HEK293T (cell line): ENCODE results near the gene TEX11.
"Not testable (repeated sequence)": the region's sequence is repeated elsewhere in the genome, so short reads cannot be mapped to it uniquely, and the experiment has no call there.

Experiments used
- CTCF ChIA-PET: fragments of 350-600 bp; formaldehyde crosslinking; extraction: SDS; loops from one replicate; lab custom pipeline; 2021; ENCODE audit warnings: antibody characterized with exemption, inconsistent platforms; lab: Yijun Ruan, JAX
- POLR2A ChIA-PET: fragments of 350-600 bp; formaldehyde crosslinking; extraction: SDS; loops from one replicate; lab custom pipeline; 2020; ENCODE audit warnings: antibody characterized with exemption, inconsistent platforms; lab: Yijun Ruan, JAX
- DNase-seq: peaks from one replicate; pipeline ENCODE4 v3.0.0; 2012; ENCODE audit warnings: mixed read lengths; ENCODE audit errors: extremely low spot score
- ARNT ChIP-seq: fragments of 450-650 bp; IDR thresholded peaks from 2 replicates; pipeline ENCODE4 v1.6.1; 2017; ENCODE audit warnings: mild to moderate bottlenecking
- BHLHE40 ChIP-seq: fragments of 450-650 bp; IDR thresholded peaks from 2 replicates; pipeline ENCODE4 v1.6.1; 2016; ENCODE audit warnings: mild to moderate bottlenecking, moderate library complexity, borderline replicate concordance
- CTBP1 ChIP-seq: fragments of 450-650 bp; IDR thresholded peaks from 2 replicates; pipeline ENCODE4 v1.6.1; 2016; ENCODE audit warnings: borderline replicate concordance
- ELF4 ChIP-seq: fragments of 450-650 bp; IDR thresholded peaks from 2 replicates; pipeline ENCODE4 v1.6.1; 2017; ENCODE audit warnings: antibody characterized with exemption
- FOXA1 ChIP-seq: fragments of 450-650 bp; IDR thresholded peaks from 2 replicates; pipeline ENCODE4 v1.6.1; 2016; ENCODE audit warnings: mild to moderate bottlenecking
- FOXK2 ChIP-seq: fragments of 450-650 bp; IDR thresholded peaks from 2 replicates; pipeline ENCODE4 v1.6.1; 2016; ENCODE audit warnings: mild to moderate bottlenecking
- FOXM1 ChIP-seq: fragments of 450-650 bp; IDR thresholded peaks from 2 replicates; pipeline ENCODE4 v1.6.1; 2017; ENCODE audit warnings: mild to moderate bottlenecking, borderline replicate concordance
- HDGF ChIP-seq: fragments of 450-650 bp; IDR thresholded peaks from 2 replicates; pipeline ENCODE4 v1.6.1; 2017; ENCODE audit warnings: antibody characterized with exemption, borderline replicate concordance
- L3MBTL2 ChIP-seq: fragments of 450-650 bp; conservative IDR thresholded peaks from 2 replicates; pipeline ENCODE4 v1.6.1; 2016; ENCODE audit warnings: mild to moderate bottlenecking
- LEF1 ChIP-seq: fragments of 450-650 bp; IDR thresholded peaks from 2 replicates; pipeline ENCODE4 v1.6.1; 2017; ENCODE audit warnings: mild to moderate bottlenecking, borderline replicate concordance
- NFRKB ChIP-seq: fragments of 450-650 bp; IDR thresholded peaks from 2 replicates; pipeline ENCODE4 v1.6.1; 2016; ENCODE audit warnings: mild to moderate bottlenecking, moderate library complexity
- SP1 ChIP-seq: fragments of 450-650 bp; IDR thresholded peaks from 2 replicates; pipeline ENCODE4 v1.6.1; 2017
- SUZ12 ChIP-seq: fragments of 450-650 bp; IDR thresholded peaks from 2 replicates; pipeline ENCODE4 v1.6.1; 2016; ENCODE audit warnings: mild to moderate bottlenecking
- TARDBP ChIP-seq: fragments of 450-650 bp; IDR thresholded peaks from 2 replicates; pipeline ENCODE4 v1.6.1; 2016
- ZNF384 ChIP-seq: fragments of 450-650 bp; IDR thresholded peaks from 2 replicates; pipeline ENCODE4 v1.6.1; 2016
- TF ChIP-seq, protein P1 (sequence below): fragments of 450-650 bp; IDR thresholded peaks from 2 replicates; pipeline ENCODE4 v1.6.1; 2016

Gene TEX11

DNA sequence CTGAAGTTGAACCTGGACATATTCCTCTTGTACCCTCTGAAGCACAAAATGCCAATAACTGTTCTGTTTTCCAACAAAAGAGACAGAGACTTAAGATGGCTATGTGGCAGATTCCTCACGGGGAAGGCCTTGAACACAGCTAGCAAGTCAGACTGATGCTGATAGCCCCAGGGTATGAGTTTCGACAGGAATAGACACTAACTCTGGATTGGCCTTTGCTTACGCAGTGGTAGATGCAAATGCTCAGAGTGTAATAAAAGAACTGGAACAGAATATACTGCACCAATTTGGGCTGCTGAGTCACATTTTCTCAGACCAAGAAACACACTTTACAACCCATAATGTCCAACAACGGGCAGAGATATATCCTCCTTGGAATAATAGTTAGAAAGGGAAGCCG lies 290.0 kb downstream of the TEX11 start:
- ChIA-PET CTCF (no interaction called here), POLR2A (no interaction called here)
- no peak for TF ChIP-seq BHLHE40
- no peak for TF ChIP-seq FOXK2
- no peak for TF ChIP-seq FOXM1
- DNase-seq = no peak

DNA sequence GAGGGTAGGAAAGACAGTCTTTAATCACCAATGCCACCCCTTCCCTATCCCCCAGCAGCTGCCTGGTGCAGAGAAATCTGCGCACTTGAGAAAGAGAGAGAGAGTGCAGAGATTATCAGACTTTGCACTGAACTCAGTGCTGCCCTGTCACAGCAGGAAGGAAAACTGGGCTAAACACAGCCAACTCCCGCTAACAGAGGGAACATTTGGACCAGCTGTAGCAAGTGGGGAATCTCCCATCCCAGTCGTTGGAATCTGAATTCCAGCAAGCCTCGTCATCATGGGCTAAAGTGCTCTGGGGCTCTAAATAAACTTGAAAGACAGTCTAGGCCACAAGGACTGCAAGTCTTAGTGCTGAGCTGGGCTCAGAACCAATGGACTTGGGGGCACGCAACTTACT lies 295.2 kb downstream of the TEX11 start:
- ChIA-PET POLR2A (no interaction called here), CTCF (no interaction called here)
- no peak for TF ChIP-seq HDGF
- TF ChIP-seq L3MBTL2 = no peak
- TF ChIP-seq SP1 = no peak
- no peak for TF ChIP-seq LEF1
- TF ChIP-seq BHLHE40 = no peak
- TF ChIP-seq CTBP1 = no peak
- TF ChIP-seq, protein P1, sequence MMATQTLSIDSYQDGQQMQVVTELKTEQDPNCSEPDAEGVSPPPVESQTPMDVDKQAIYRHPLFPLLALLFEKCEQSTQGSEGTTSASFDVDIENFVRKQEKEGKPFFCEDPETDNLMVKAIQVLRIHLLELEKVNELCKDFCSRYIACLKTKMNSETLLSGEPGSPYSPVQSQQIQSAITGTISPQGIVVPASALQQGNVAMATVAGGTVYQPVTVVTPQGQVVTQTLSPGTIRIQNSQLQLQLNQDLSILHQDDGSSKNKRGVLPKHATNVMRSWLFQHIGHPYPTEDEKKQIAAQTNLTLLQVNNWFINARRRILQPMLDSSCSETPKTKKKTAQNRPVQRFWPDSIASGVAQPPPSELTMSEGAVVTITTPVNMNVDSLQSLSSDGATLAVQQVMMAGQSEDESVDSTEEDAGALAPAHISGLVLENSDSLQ = no peak
- TF ChIP-seq ZNF384 = no peak
- TF ChIP-seq ELF4 = no peak
- DNase-seq = no peak

DNA sequence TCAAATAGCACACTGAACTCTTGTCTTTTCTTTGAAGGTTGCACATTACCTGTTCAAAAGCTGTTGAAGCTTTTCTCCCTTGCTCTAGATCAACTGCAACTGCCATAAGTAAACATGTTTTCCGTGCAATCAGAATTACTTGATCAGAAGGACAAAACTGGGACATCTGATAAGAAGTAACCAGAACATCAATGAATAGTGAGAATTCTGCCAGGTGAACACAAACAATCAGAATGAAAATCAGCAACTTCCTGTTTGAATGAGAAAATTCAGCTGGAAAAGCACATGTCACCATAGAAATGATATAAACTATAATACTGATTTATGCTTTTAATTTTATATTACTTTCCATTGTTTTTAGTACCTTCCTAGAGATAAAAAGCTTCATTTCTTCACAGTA lies 303.2 kb downstream of the TEX11 start:
- TF ChIP-seq ARNT = no peak
- TF ChIP-seq FOXM1 = no peak
- TF ChIP-seq ELF4 = no peak
- TF ChIP-seq, protein P1 = no peak
- no peak for TF ChIP-seq SP1
- no peak for TF ChIP-seq CTBP1
- TF ChIP-seq FOXK2 = no peak
- TF ChIP-seq NFRKB = no peak
- TF ChIP-seq SUZ12 = no peak
- no peak for TF ChIP-seq LEF1
- TF ChIP-seq HDGF = no peak
- TF ChIP-seq ZNF384 = no peak
- TF ChIP-seq L3MBTL2 = no peak
- DNase-seq = no peak
- ChIA-PET POLR2A (no interaction called here), CTCF (no interaction called here)

- DNase-seq = no peak
- CTCF ChIA-PET = interaction anchor here (0.7 kb wide), 1 partner anchor 73 kb away, joined by 4 read pairs; no protein-coding TSS in a partner anchor
- no peak for TF ChIP-seq FOXM1
- TF ChIP-seq, protein P1 = no peak
- TF ChIP-seq HDGF = no peak
- no peak for TF ChIP-seq FOXA1
- TF ChIP-seq CTBP1 = no peak
- TF ChIP-seq L3MBTL2 = no peak
- no peak for TF ChIP-seq BHLHE40
- no peak for TF ChIP-seq SP1
- TF ChIP-seq SUZ12 = no peak
- no peak for TF ChIP-seq ARNT
- no peak for TF ChIP-seq NFRKB
- no peak for TF ChIP-seq LEF1
- no peak for TF ChIP-seq ELF4
- no peak for TF ChIP-seq FOXK2
- TF ChIP-seq TARDBP = no peak
- no peak for TF ChIP-seq ZNF384
- POLR2A ChIA-PET = interaction anchor here (1.1 kb wide), 1 partner anchor 10 kb away, joined by 3 read pairs; no protein-coding TSS in a partner anchor
Observed at GRCh38 chrX:70592091-70592490, 316.4 kb downstream of the TEX11 start.

- POLR2A ChIA-PET, CTCF ChIA-PET: not testable (repeated sequence)
Observed at GRCh38 chrX:70587158-70587557, 321.4 kb downstream of the TEX11 start.

DNA sequence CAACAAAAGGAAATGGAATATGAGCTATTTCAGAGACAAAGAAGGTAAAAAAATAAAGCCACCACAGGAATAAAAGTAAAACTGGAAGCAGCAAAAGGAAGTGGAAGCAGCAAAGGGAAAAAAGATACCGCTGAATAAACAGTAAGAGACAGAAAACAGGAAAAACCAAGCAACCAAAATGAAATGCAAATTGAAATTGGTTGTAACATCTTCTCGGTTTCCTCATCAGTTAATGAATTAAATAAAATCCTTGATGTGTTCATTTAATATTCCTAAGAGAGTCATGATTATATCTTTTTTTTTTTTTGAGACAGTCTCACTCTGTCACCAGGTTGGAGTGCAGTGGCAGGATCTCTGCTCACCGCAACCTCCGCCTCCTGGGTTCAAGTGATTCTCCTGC lies 331.1 kb downstream of the TEX11 start:
- DNase-seq = no peak
- CTCF ChIA-PET = no interaction called here
- TF ChIP-seq FOXM1 (no peak), ARNT (no peak), ELF4 (no peak), NFRKB (no peak), ZNF384 (no peak), SUZ12 (no peak), BHLHE40 (no peak)
- TF ChIP-seq, protein P1 = no peak

More at GRCh38 chrX:70587158-70587557, 321.4 kb downstream of the TEX11 start:
- DNase-seq = not testable (repeated sequence)

DNA sequence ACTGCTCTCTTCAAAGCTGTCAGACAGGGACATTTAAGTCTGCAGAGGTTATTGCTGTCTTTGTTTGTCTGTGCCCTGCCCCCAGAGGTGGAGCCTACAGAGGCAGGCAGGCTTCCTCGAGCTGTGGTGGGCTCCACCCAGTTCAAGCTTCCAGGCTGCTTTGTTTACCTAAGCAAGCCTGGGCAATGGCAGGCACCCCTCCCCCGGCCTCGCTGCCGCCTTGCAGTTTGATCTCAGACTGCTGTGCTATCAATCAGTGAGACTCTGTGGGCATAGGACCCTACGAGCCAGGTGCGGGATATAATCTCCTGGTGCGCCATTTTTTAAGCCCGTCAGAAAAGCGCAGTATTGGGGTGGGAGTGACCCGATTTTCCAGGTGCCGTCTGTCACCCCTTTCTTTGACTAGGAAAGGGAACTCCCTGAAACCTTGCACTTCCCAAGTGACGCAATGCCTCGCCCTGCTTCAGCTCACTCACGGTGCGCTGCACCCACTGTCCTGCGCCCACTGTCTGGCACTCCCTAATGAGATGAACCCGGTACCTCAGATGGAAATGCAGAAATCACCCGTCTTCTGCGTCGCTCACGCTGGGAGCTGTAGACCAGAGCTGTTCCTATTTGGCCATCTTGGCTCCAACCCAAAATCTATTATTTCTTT lies 338.5 kb downstream of the TEX11 start:
- CTCF ChIA-PET, DNase-seq, POLR2A ChIA-PET: not testable (repeated sequence)

More for the DNA sequence above, 331.1 kb downstream of the TEX11 start:
- POLR2A ChIA-PET = no interaction called here
